ENCODE results near the gene PGA3.

DNA sequence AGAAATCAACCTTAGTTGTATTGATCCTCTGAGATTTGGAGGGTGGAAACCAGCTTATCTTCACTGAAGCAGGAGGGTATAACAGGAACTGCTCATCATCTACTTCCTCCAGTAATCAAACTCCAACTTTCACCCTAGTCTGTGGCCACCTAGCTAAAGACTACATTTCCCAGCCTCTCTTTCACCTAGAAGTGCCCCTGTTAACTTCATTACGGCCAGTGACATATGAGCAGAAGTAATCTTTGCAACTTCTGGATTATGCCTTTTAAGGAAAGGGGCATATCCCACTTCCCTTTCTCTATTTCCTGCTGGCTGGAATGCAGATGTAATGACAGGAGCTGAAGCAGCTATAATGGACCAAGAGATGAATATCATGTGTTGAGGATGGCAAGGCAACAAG, 34.5 kb upstream of the PGA3 start:
- no peak for TF ChIP-seq CTCF (IDR thresholded peaks at IDR 0.05)
- no peak for TF ChIP-seq POLR2A (IDR thresholded peaks at IDR 0.05)

All from testis (tissue), 2 donors.